ENCODE results near the gene OR6F1. TPM values are rescaled to one million over a fixed set of nuclear protein-coding genes. Genes with fewer than 3 reads are reported as not detected.
A peak's percentile ranks its signal among the peaks of the same experiment; 100 is the strongest.
"Not testable (repeated sequence)": the region's sequence is repeated elsewhere in the genome, so short reads cannot be mapped to it uniquely, and the experiment has no call there.

Gene OR6F1
- total and polyA plus RNA-seq, 5 donors, result not detected

- DNase-seq, result no peak
- Histone ChIP-seq H3K4me3 (ENCODE audit: low read length) (no peak overlapping the region), H3K27ac (ENCODE audit: low read length) (no peak overlapping the region), H3K27me3 (ENCODE audit: control insufficient read depth, insufficient read depth) (no peaks in the 10 kb centered on the region), H3K4me1 (ENCODE audit: control insufficient read depth, insufficient read depth, low read length) (no peaks in the 10 kb centered on the region), H3K9me3 (ENCODE audit: control insufficient read depth, low read length) (no peaks in the 10 kb centered on the region)
- no peak for ATAC-seq
- WGBS, result 90% methylated on average over 4 of the region's 4 CpGs
- intact Hi-C loops (cut with DNase I), result no loop called here
Observed at GRCh38 chr1:247721222-247721621, 4.8 kb upstream of the OR6F1 start.

DNA sequence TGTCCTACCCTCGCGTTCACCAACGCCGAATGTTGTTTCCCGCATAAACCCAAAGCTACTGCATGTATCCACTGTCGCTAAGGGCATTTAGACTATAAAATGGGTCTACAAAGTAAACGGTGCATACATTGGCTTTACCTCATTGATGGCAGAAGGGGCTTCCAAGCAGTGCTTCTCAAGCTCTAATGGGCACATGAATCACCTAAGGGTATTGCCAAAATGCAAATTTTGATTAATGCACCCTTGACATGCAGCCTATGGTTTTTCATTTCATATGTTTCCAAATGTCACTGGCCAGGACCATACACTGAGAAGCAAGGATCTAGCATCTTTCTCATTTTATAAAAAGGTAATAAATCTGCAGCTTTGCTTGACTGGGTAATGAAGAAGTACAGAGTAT, 2.7 kb downstream of the OR6F1 start:
- 82% methylated on average over 7 of the region's 7 CpGs for WGBS
- intact Hi-C loops (cut with DNase I), result no loop called here
- Histone ChIP-seq H3K27me3 (ENCODE audit: control insufficient read depth, insufficient read depth) (no peaks in the 10 kb centered on the region), H3K4me3 (ENCODE audit: low read length) (no peak overlapping the region), H3K4me1 (ENCODE audit: control insufficient read depth, insufficient read depth, low read length) (no peaks in the 10 kb centered on the region), H3K27ac (ENCODE audit: low read length) (no peak overlapping the region), H3K9me3 (ENCODE audit: control insufficient read depth, low read length) (no peaks in the 10 kb centered on the region)
- ATAC-seq (no peak), DNase-seq (no peak)

- H3K4me1 ChIP-seq (ENCODE audit: control insufficient read depth, insufficient read depth, low read length); H3K27me3 ChIP-seq (ENCODE audit: control insufficient read depth, insufficient read depth); ATAC-seq; intact Hi-C loops (cut with DNase I); H3K4me3 ChIP-seq (ENCODE audit: low read length); DNase-seq; H3K27ac ChIP-seq (ENCODE audit: low read length); H3K9me3 ChIP-seq (ENCODE audit: control insufficient read depth, low read length): not testable (repeated sequence)
- WGBS, result 91% methylated on average over 8 of the region's 8 CpGs
Observed at GRCh38 chr1:247710681-247711080, 5.8 kb downstream of the OR6F1 start.

DNA sequence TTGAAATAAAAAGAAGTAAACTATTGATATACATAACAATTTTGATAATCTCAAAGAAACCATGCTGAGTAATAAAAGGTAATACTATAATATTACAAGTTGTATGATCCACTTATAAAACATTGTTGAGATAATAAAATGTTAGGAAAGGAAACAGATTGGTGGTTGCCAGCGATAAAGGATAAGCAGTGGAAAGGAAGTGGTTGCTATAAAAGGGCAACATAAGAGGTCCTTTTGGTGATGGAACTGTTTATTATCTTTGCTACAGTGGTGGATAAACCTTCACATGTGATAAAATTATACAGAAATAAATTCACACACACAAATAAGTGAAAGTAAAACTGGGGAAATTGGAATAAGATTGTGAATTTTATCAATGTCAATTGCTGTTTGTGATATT, 15.1 kb downstream of the OR6F1 start:
- Histone ChIP-seq H3K4me3 (ENCODE audit: low read length) (no peak overlapping the region), H3K27ac (ENCODE audit: low read length) (no peak overlapping the region), H3K9me3 (ENCODE audit: control insufficient read depth, low read length) (no peaks in the 10 kb centered on the region), H3K4me1 (ENCODE audit: control insufficient read depth, insufficient read depth, low read length) (no peaks in the 10 kb centered on the region), H3K27me3 (ENCODE audit: control insufficient read depth, insufficient read depth) (no peaks in the 10 kb centered on the region)
- WGBS, result 59% methylated on average over 1 of the region's 1 CpG
- intact Hi-C loops (cut with DNase I), result no loop called here
- ATAC-seq, result no peak
- DNase-seq, result no peak

GRCh38 chr1:247681288-247681897, 35.1 kb downstream of the OR6F1 start:
- WGBS, result 30% methylated on average over 7 of the region's 7 CpGs
- ATAC-seq (no peak), DNase-seq (peak in 2 of 3 donors; percentile 10 to 29)
- intact Hi-C loops (cut with DNase I), result no loop called here
- Histone ChIP-seq H3K9me3 (ENCODE audit: control insufficient read depth, low read length) (no peaks in the 10 kb centered on the region), H3K27ac (ENCODE audit: low read length) (no peak overlapping the region), H3K4me1 (ENCODE audit: control insufficient read depth, insufficient read depth, low read length) (no peaks in the 10 kb centered on the region), H3K27me3 (ENCODE audit: control insufficient read depth, insufficient read depth) (no peaks in the 10 kb centered on the region), H3K4me3 (ENCODE audit: low read length) (no peak overlapping the region)

- Histone ChIP-seq H3K4me1 (ENCODE audit: control insufficient read depth, insufficient read depth, low read length) (no peaks in the 10 kb centered on the region), H3K9me3 (ENCODE audit: control insufficient read depth, low read length) (no peaks in the 10 kb centered on the region), H3K27ac (ENCODE audit: low read length) (no peak overlapping the region), H3K27me3 (ENCODE audit: control insufficient read depth, insufficient read depth) (no peaks in the 10 kb centered on the region), H3K4me3 (ENCODE audit: low read length) (no peak overlapping the region)
- 84% methylated on average over 4 of the region's 4 CpGs for WGBS
- ATAC-seq (no peak), DNase-seq (no peak)
- intact Hi-C loops (cut with DNase I), result no loop called here
Observed at GRCh38 chr1:247680171-247680570, 36.3 kb downstream of the OR6F1 start.

DNA sequence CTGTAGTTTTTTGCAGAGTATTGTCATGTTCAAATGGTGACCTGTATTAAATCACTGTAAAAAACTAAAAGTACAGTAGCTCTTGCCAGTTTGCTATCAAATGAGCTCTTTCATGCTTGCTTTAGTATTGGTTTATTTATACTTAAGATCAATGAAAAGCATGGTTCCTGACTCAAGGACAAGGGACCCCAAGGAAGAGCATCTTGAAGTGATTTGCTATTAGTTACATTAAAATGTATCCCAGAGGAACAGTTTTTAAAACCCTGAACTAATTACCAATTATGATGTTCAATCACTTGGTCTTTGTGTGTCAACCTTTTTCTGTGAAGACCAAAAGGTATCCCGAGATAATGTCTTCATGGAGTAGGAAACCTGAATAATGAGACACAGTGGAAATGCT, 36.8 kb downstream of the OR6F1 start, which contains the start of gene OR13G1:
Gene OR13G1 (minus strand): TSS at position 101 of the 400 bp plus-strand sequence. CDS start 6,698 bp downstream, outside the sequence.
- H3K27ac ChIP-seq (ENCODE audit: low read length), result no peak within 1 kb of the TSS
- H3K4me3 ChIP-seq (ENCODE audit: low read length), result no peak within 1 kb of the TSS
- no peak for ATAC-seq
- WGBS, result 80% methylated on average over 1 of the region's 1 CpG
- no peak for DNase-seq
- no peaks in the 10 kb centered on the region for H3K9me3 ChIP-seq (ENCODE audit: control insufficient read depth, low read length)
- H3K4me1 ChIP-seq (ENCODE audit: control insufficient read depth, insufficient read depth, low read length), result no peaks in the 10 kb centered on the region
- intact Hi-C loops (cut with DNase I), result no loop called here
- no peaks in the 10 kb centered on the region for H3K27me3 ChIP-seq (ENCODE audit: control insufficient read depth, insufficient read depth)

GRCh38 chr1:247669225-247669624, 47.2 kb downstream of the OR6F1 start:
- 33% methylated on average over 1 of the region's 1 CpG for WGBS

More at GRCh38 chr1:247669225-247669624, 47.2 kb downstream of the OR6F1 start:
- H3K4me1 ChIP-seq (ENCODE audit: control insufficient read depth, insufficient read depth, low read length), result no peaks in the 10 kb centered on the region
- ATAC-seq (no peak), DNase-seq (no peak)
- no peaks in the 10 kb centered on the region for H3K9me3 ChIP-seq (ENCODE audit: control insufficient read depth, low read length)
- no peak overlapping the region for H3K4me3 ChIP-seq (ENCODE audit: low read length)
- no peaks in the 10 kb centered on the region for H3K27me3 ChIP-seq (ENCODE audit: control insufficient read depth, insufficient read depth)
- intact Hi-C loops (cut with DNase I), result no loop called here
- H3K27ac ChIP-seq (ENCODE audit: low read length), result no peak overlapping the region

Other genes with a start within 250 kb of the OR6F1 start
- under 1 TPM in 2 of 4 donors, not detected in 2; 0.03 TPM for gene OR2C3, start 180.2 kb downstream of the OR6F1 start, total RNA-seq
- gene OR2C3, start 180.2 kb downstream of the OR6F1 start, polyA plus RNA-seq, result 0.02 TPM
- under 1 TPM in 2 of 4 donors, not detected in 2; 0.09 to 0.17 TPM for gene GCSAML, start 167.5 kb downstream of the OR6F1 start, total RNA-seq
- not detected for gene GCSAML, start 167.5 kb downstream of the OR6F1 start, polyA plus RNA-seq
- gene OR2G2, start 128.3 kb downstream of the OR6F1 start, total RNA-seq, result not detected
- not detected for gene OR2G2, start 128.3 kb downstream of the OR6F1 start, polyA plus RNA-seq
- not detected for gene OR2G3, start 111.1 kb downstream of the OR6F1 start, total RNA-seq
- not detected for gene OR2G3, start 111.1 kb downstream of the OR6F1 start, polyA plus RNA-seq
- not detected for gene OR13G1, start 36.9 kb downstream of the OR6F1 start, total RNA-seq
- gene OR13G1, start 36.9 kb downstream of the OR6F1 start, polyA plus RNA-seq, result not detected
- gene OR14K1, start 22.0 kb upstream of the OR6F1 start, total RNA-seq, result not detected
- not detected for gene OR14K1, start 22.0 kb upstream of the OR6F1 start, polyA plus RNA-seq
- gene OR14A2, start 31.5 kb upstream of the OR6F1 start, total RNA-seq, result not detected
- gene OR14A2, start 31.5 kb upstream of the OR6F1 start, polyA plus RNA-seq, result not detected
- not detected for gene OR1C1, start 43.9 kb upstream of the OR6F1 start, total RNA-seq
- not detected for gene OR1C1, start 43.9 kb upstream of the OR6F1 start, polyA plus RNA-seq
- gene OR14A16, start 107.5 kb upstream of the OR6F1 start, total RNA-seq, result not detected
- gene OR14A16, start 107.5 kb upstream of the OR6F1 start, polyA plus RNA-seq, result not detected
- gene OR11L1, start 125.2 kb upstream of the OR6F1 start, total RNA-seq, result not detected
- not detected for gene OR11L1, start 125.2 kb upstream of the OR6F1 start, polyA plus RNA-seq
- under 1 TPM; 0.25 to 0.56 (median 0.47) TPM for gene TRIM58, start 140.5 kb upstream of the OR6F1 start, total RNA-seq
- 0.07 TPM for gene TRIM58, start 140.5 kb upstream of the OR6F1 start, polyA plus RNA-seq
- gene OR2W3, start 178.9 kb upstream of the OR6F1 start, total RNA-seq, result under 1 TPM in 1 of 4 donors, not detected in 3; 0.26 TPM
- not detected for gene OR2W3, start 178.9 kb upstream of the OR6F1 start, polyA plus RNA-seq
- gene OR2T8, start 203.6 kb upstream of the OR6F1 start, total RNA-seq, result not detected
- gene OR2T8, start 203.6 kb upstream of the OR6F1 start, polyA plus RNA-seq, result not detected
- not detected for gene OR2AJ1, start 208.2 kb upstream of the OR6F1 start, total RNA-seq
- gene OR2AJ1, start 208.2 kb upstream of the OR6F1 start, polyA plus RNA-seq, result not detected
- gene OR2L8, start 232.2 kb upstream of the OR6F1 start, total RNA-seq, result not detected
- not detected for gene OR2L8, start 232.2 kb upstream of the OR6F1 start, polyA plus RNA-seq
- not detected for gene OR2AK2, start 248.6 kb upstream of the OR6F1 start, total RNA-seq
- not detected for gene OR2AK2, start 248.6 kb upstream of the OR6F1 start, polyA plus RNA-seq